HG03097 (cell line): ENCODE results near the gene DNM3.
"Not testable (repeated sequence)": the region's sequence is repeated elsewhere in the genome, so short reads cannot be mapped to it uniquely, and the experiment has no call there.

Experiments
- ATAC-seq: cut with Tn5 transposase; IDR thresholded peaks from one replicate; pipeline ENCODE4 v1.9.1; 2021; ENCODE audit not compliant: unreplicated experiment, low FRiP score

DNM3 gene

GRCh38 chr1:171841050-171841910 is at the start of gene DNM3:
TSS of gene DNM3 (plus strand) at chr1:171841498. CDS start at chr1:171841657, 159 bp downstream.
- ATAC-seq: peak; percentile 66

GRCh38 chr1:171792656-171793369 is 48.5 kb upstream of the DNM3 start:
- no peak for ATAC-seq

DNA sequence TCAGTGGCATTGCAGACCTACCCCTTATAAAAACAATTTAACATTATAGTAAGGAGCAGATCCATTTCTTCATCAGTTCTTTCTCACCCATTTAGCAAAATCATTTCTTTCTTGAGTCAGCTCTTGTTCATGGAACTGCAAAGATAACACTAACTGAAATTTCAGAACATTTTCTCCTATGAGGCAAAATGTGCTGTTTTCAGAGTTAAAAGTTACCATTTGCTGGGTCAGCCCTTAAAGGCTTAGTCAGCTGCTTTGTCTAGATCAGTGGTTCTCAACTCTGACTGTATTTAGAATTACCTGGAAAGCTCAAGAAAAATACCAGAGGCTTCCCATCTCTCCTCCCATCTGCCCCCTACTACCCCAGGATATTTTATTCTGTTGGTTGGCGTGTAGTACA is 47.7 kb upstream of the DNM3 start:
- no peak for ATAC-seq

DNA sequence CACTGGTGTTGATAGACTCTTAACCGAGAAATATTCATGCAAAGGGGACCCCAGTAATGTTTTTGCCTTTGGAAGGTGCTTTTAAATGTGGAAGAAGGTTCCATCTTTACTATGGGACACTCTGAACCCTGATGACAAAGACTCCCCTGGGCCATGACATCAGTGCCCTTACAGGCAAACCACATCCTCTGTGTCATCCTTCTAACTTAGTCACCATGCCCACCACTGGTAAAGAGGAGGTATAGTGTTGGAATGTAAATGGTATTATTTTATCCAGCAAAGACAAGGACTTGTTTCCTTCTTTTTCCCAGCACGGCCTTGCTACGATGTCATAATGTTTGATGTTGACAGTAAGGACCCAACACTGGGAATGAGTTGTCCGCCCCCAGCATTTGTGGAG is 47.2 kb upstream of the DNM3 start:
- no peak for ATAC-seq

DNA sequence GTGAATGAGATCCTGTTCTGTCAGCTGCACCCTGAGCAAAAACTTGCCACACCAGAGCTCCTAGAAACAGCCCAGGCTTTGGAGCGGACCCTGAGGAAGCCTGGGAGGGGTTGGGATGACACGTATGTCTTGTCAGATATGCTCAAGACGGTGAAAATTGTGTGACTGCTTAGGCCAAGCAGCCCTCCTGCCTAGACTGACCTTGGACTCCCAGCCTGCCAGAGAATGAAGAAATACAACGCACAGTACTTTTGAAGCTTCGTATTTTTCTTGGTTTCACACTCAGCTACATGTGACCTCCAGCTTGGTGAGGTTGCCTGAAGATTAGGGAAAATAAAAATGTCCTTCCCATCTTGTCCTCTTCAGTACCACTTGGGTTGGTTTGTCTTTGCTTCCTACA is 44.7 kb upstream of the DNM3 start:
- ATAC-seq: no peak

- no peak for ATAC-seq
Observed at GRCh38 chr1:171798311-171798710, 43.0 kb upstream of the DNM3 start.

GRCh38 chr1:171798765-171799164 is 42.5 kb upstream of the DNM3 start:
- ATAC-seq: no peak

- no peak for ATAC-seq
Observed at GRCh38 chr1:171799166-171799565, 42.1 kb upstream of the DNM3 start.

DNA sequence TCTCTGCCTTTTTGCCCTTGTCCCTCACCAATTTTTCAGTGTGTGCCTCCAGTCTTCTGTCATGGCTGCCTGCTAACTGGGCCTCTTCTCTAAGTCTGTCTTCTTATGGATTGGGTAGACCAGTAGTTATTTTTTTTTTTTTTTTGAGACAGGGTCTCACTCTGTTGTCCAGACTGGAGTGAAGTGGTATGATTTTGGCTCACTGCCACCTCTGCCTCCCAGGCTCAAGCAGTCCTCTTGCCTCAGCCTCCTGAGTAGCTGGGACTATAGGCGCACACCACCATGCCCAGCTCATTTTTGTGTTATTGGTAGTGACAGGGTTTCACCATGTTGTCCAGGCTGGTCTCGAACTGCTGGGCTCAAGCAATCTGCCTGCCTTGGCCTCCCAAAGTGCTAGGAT is 41.6 kb upstream of the DNM3 start:
- not testable (repeated sequence) for ATAC-seq

- ATAC-seq: no peak
Observed at GRCh38 chr1:171800342-171800741, 41.0 kb upstream of the DNM3 start.

- no peak for ATAC-seq
Observed at GRCh38 chr1:171800851-171801250, 40.4 kb upstream of the DNM3 start.

GRCh38 chr1:171801487-171801891 is 39.8 kb upstream of the DNM3 start:
- no peak for ATAC-seq

DNA sequence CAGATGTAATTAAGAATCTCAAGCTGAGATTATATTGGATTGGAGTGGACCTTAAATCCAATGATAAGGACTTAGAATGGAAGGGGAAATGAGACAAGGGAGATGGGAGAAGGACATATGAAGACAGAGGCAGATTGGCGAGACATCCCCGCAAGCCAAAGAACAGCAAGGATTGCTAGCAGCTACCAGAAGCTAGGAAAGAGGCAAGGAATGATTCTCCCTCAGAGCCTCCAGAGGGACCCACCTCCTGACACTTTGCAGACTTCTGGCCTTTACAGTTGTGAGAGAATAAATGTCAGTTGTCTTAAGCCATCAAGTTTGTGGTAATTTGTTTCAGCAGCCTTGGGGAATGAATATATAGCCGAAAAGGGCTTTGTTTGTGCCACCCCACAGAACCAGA is 39.1 kb upstream of the DNM3 start:
- no peak for ATAC-seq

- no peak for ATAC-seq
Observed at GRCh38 chr1:171803045-171803444, 38.3 kb upstream of the DNM3 start.

DNA sequence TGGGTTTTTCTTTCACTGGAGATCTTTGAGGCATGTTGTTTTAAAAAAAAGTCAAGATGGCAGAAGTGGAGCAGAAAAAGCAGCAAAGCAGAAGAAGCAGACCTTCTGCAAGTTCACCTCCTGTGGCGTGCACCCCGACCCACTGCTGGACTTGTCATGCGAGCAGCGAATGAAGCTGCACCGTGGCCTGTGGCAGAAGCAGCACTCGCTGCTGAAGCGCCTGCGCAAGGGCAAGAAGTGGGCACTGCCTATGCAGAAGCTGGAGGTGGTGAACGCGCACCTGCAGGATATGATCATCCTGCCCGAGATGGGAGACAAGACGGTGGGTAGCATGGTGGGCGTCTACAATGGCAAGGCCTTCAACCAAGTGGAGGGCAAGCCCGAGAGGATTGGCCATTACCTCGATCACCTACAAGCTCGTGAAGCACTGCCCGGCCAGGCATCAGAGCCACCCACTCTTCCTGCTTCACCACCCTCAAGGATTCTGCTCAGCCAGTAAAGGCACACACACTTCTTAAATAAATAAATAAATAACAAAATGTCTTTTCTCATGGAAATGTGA is 37.8 kb upstream of the DNM3 start:
- no peak for ATAC-seq

DNA sequence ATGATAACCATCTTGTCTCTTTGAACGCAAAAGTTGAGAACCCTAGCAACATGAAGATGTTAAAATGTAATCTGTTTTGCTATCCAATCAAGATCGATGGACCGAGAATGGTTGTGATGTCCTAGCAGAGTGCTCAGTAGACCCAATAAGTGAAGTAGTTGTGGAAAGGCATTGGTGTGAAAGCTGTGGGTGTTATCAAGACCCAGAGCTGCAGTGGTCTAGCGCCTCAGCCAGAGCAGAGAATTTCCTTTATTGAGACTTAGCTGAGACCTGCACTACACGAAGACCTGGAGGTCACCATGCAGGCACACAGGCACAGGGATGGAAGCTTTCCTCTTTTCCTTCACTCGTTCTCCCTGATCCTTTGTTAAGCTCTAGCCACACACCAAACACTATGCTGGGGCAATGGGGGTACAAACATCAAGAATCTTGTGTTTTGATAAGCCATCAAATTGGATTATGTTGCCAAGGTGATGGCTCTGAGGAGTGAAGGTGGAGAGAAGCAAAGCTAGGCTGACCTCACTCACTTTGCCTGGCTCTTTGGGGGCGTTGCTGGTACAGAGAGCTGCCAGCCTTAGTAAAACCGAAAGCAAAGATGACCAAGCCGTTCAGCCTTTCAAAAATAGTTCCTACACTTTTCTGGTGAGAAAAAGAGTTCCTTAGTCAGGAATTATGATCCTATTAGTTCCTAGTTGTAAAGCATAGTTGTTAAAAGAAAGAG is 35.7 kb upstream of the DNM3 start:
- peak; percentile 73 for ATAC-seq

DNA sequence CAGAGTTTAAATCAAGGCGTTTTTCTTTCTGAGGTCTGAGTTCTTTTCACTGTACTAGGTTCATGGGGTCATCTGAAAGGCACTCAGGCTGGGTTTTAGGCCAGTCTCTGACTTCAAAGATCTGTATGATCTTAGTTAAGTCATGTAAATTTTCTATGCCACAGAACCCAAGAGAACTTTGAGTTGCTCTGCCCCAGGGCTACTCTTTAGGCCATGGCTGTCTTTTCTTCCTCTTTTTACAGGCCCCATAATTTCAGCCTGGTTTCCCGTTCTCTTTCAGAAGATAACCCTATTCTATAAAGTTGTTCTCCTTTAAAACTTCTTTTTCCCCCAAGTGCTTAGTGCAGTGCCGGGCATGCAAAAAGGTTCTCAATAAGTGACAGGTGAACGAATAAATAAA is 33.7 kb upstream of the DNM3 start:
- no peak for ATAC-seq

- ATAC-seq: no peak
Observed at GRCh38 chr1:171809834-171810233, 31.5 kb upstream of the DNM3 start.

- no peak for ATAC-seq
Observed at GRCh38 chr1:171811672-171812071, 29.6 kb upstream of the DNM3 start.

- no peak for ATAC-seq
Observed at GRCh38 chr1:171814692-171815091, 26.6 kb upstream of the DNM3 start.

GRCh38 chr1:171816300-171816901 is 24.9 kb upstream of the DNM3 start:
- ATAC-seq: no peak
